Astrocyte (in vitro differentiated cells and primary cell): Measurements from ENCODE around the gene SYNGR2.

Source experiments
- CTCF ChIP-seq: IDR thresholded peaks from 2 replicates; pipeline ENCODE4 v1.5.1; 2011; ENCODE audit warnings: low read depth, mild to moderate bottlenecking, inconsistent platforms, low read length, moderate library complexity; ENCODE audit not compliant: insufficient read depth
- EZH2 ChIP-seq: IDR thresholded peaks from 2 replicates; pipeline ENCODE4 v1.6.1; 2012; ENCODE audit warnings: mild to moderate bottlenecking, low read length, inconsistent platforms; ENCODE audit not compliant: insufficient read depth

GRCh38 chr17:78202666-78203065 is 34.3 kb downstream of the SYNGR2 start:
- TF ChIP-seq CTCF, result no peak
- no peak for TF ChIP-seq EZH2
